SK-N-SH treated with all-trans-retinoic acid at 6 μM for 48 hours (cell line): ENCODE measurements around the gene COX19.

Source experiments
- ATAC-seq: fragments of 200-7000 bp; cut with Tn5 transposase; 3 replicates; pipeline ENCODE4 v1.9.1; 2020; ENCODE audit warnings: mild to moderate bottlenecking, moderate library complexity
- ARNTL ChIP-seq: fragments of 450-650 bp; formaldehyde crosslinking; IDR thresholded peaks from 2 replicates; pipeline ENCODE4 v1.5.0; 2020; ENCODE audit warnings: low read depth, mild to moderate bottlenecking, moderate library complexity, borderline replicate concordance
- BACH2 ChIP-seq: fragments of 250-450 bp; sonication (Bioruptor Pico); IDR thresholded peaks from 2 replicates; pipeline ENCODE4 v1.9.0; 2021; ENCODE audit warnings: mild to moderate bottlenecking, borderline replicate concordance
- CREB5 ChIP-seq: fragments of 250-450 bp; sonication (Bioruptor Pico); IDR thresholded peaks from 2 replicates; pipeline ENCODE4 v1.5.1; 2020; ENCODE audit warnings: low read depth, mild to moderate bottlenecking, moderate library complexity
- CSDC2 ChIP-seq: fragments of 250-450 bp; sonication (Bioruptor Pico); IDR thresholded peaks from 2 replicates; pipeline ENCODE4 v1.5.0; 2020; ENCODE audit warnings: mild to moderate bottlenecking, moderate library complexity
- CSRNP3 ChIP-seq: fragments of 250-450 bp; sonication (Bioruptor Pico); IDR thresholded peaks from 2 replicates; pipeline ENCODE4 v1.5.1; 2021; ENCODE audit warnings: mild to moderate bottlenecking, moderate library complexity
- ESRRG ChIP-seq: fragments of 250-450 bp; sonication (Bioruptor Pico); IDR thresholded peaks from 2 replicates; pipeline ENCODE4 v1.6.1; 2021; ENCODE audit warnings: mild to moderate bottlenecking
- GLIS3 ChIP-seq: fragments of 250-450 bp; sonication (Bioruptor Pico); IDR thresholded peaks from 2 replicates; pipeline ENCODE4 v1.5.0; 2020; ENCODE audit warnings: mild to moderate bottlenecking, moderate library complexity
- OSR1 ChIP-seq: fragments of 250-450 bp; sonication (Bioruptor Pico); IDR thresholded peaks from 2 replicates; pipeline ENCODE4 v1.8.0; 2022; ENCODE audit warnings: moderate library complexity, mild to moderate bottlenecking, inconsistent platforms
- PATZ1 ChIP-seq: fragments of 250-450 bp; sonication (Bioruptor Pico); IDR thresholded peaks from 2 replicates; pipeline ENCODE4 v1.8.0; 2020; ENCODE audit warnings: mild to moderate bottlenecking, moderate library complexity, borderline replicate concordance
- POU6F1 ChIP-seq: fragments of 250-450 bp; sonication (Bioruptor Pico); IDR thresholded peaks from 2 replicates; pipeline ENCODE4 v1.8.0; 2021; ENCODE audit warnings: low read depth, mild to moderate bottlenecking, moderate library complexity, borderline replicate concordance
- PPARA ChIP-seq: fragments of 250-450 bp; sonication (Bioruptor Pico); IDR thresholded peaks from 2 replicates; pipeline ENCODE4 v1.5.0; 2020; ENCODE audit warnings: mild to moderate bottlenecking, borderline replicate concordance
- RARB ChIP-seq: fragments of 250-450 bp; sonication (Bioruptor Pico); IDR thresholded peaks from 2 replicates; pipeline ENCODE4 v1.8.0; 2021; ENCODE audit warnings: mild to moderate bottlenecking, moderate library complexity
- SNAI2 ChIP-seq: fragments of 250-450 bp; sonication (Bioruptor Pico); IDR thresholded peaks from 2 replicates; pipeline ENCODE4 v1.5.0; 2020; ENCODE audit warnings: mild to moderate bottlenecking, moderate library complexity
- TCF4 ChIP-seq: fragments of 250-450 bp; sonication (Bioruptor Pico); IDR thresholded peaks from 2 replicates; pipeline ENCODE4 v1.8.0; 2021; ENCODE audit warnings: mild to moderate bottlenecking, moderate library complexity, borderline replicate concordance
- TOX ChIP-seq: fragments of 250-450 bp; sonication (Bioruptor Pico); IDR thresholded peaks from 2 replicates; pipeline ENCODE4 v1.8.0; 2021; ENCODE audit warnings: mild to moderate bottlenecking, moderate library complexity, borderline replicate concordance
- TSHZ2 ChIP-seq: fragments of 250-450 bp; sonication (Bioruptor Pico); IDR thresholded peaks from 2 replicates; pipeline ENCODE4 v1.5.0; 2020; ENCODE audit warnings: mild to moderate bottlenecking, moderate library complexity
- ZFP3 ChIP-seq: fragments of 250-450 bp; sonication (Bioruptor Pico); IDR thresholded peaks from 2 replicates; pipeline ENCODE4 v1.5.0; 2020; ENCODE audit warnings: mild to moderate bottlenecking, moderate library complexity
- ZFP30 ChIP-seq: fragments of 450-650 bp; formaldehyde crosslinking; IDR thresholded peaks from 2 replicates; pipeline ENCODE4 v1.5.0; 2022; ENCODE audit warnings: mild to moderate bottlenecking, moderate library complexity
- ZNF565 ChIP-seq: fragments of 450-650 bp; formaldehyde crosslinking; conservative IDR thresholded peaks from 2 replicates; pipeline ENCODE4 v1.5.0; 2020; ENCODE audit warnings: low read depth, mild to moderate bottlenecking, moderate library complexity
- ZNF70 ChIP-seq: fragments of 450-650 bp; formaldehyde crosslinking; IDR thresholded peaks from 2 replicates; pipeline ENCODE4 v1.5.0; 2020; ENCODE audit warnings: mild to moderate bottlenecking, moderate library complexity

The COX19 gene

GRCh38 chr7:972110-972509, 3.2 kb downstream of the COX19 start:
- TF ChIP-seq OSR1 (no peak), ESRRG (CRISPR knock-in tag) (no peak), RARB (CRISPR knock-in tag) (no peak), TOX (CRISPR knock-in tag) (no peak), TCF4 (no peak), CSDC2 (CRISPR knock-in tag) (no peak), ZFP30 (CRISPR knock-in tag) (no peak), ZNF565 (CRISPR knock-in tag) (no peak), CREB5 (CRISPR knock-in tag) (no peak), CSRNP3 (CRISPR knock-in tag) (no peak), BACH2 (CRISPR knock-in tag) (no peak), GLIS3 (CRISPR knock-in tag) (no peak), TSHZ2 (CRISPR knock-in tag) (no peak), SNAI2 (CRISPR knock-in tag) (no peak), POU6F1 (CRISPR knock-in tag) (no peak)
- ATAC-seq = no peak

GRCh38 chr7:970744-971143, 4.6 kb downstream of the COX19 start:
- TF ChIP-seq ESRRG (CRISPR knock-in tag) = no peak
- no peak for TF ChIP-seq CSRNP3 (CRISPR knock-in tag)
- TF ChIP-seq ZFP3 (CRISPR knock-in tag) = no peak
- no peak for TF ChIP-seq TOX (CRISPR knock-in tag)
- no peak for TF ChIP-seq GLIS3 (CRISPR knock-in tag)
- no peak for TF ChIP-seq CSDC2 (CRISPR knock-in tag)
- no peak for TF ChIP-seq ARNTL (CRISPR knock-in tag)

GRCh38 chr7:969403-969802, 5.9 kb downstream of the COX19 start:
- TF ChIP-seq ZFP3 (CRISPR knock-in tag) = no peak
- no peak for TF ChIP-seq ARNTL (CRISPR knock-in tag)
- TF ChIP-seq ZFP30 (CRISPR knock-in tag) = no peak
- no peak for TF ChIP-seq PATZ1 (CRISPR knock-in tag)
- TF ChIP-seq PPARA = no peak
- no peak for TF ChIP-seq BACH2 (CRISPR knock-in tag)
- no peak for TF ChIP-seq ZNF70 (CRISPR knock-in tag)
- ATAC-seq = no peak

More at GRCh38 chr7:970744-971143, 4.6 kb downstream of the COX19 start:
- no peak for ATAC-seq
